CD14-positive monocyte (primary cell): ENCODE results near the gene RNF121. TPM values are rescaled to one million over a fixed set of nuclear protein-coding genes. Genes with fewer than 3 reads are reported as not detected.

ENCODE experiments used
- DNase-seq, 3 donors: peaks; one replicate each; pipeline ENCODE4 v3.0.0-alpha.2; 2011 to 2022
- H2AFZ ChIP-seq: 2 replicates; pipeline ENCODE4 v1.6.0; 2012; ENCODE audit warnings: mild to moderate bottlenecking, low read depth, low read length, inconsistent platforms; ENCODE audit not compliant: insufficient read depth, poor library complexity, severe bottlenecking
- H3K27ac ChIP-seq, 2 donors: 1 replicate in 1 of 2; 2 replicates in 1 of 2; pipeline ENCODE4 v1.5.1; 2012 to 2013; ENCODE audit warnings: low read length in 2 of 2, control low read depth in 1 of 2, inconsistent platforms in 1 of 2, low read depth in 1 of 2, mild to moderate bottlenecking in 1 of 2
- H3K27me3 ChIP-seq, 2 donors: one replicate each; pipeline versions ENCODE4 v1.6.0 to v1.6.1; 2011 to 2013; ENCODE audit warnings: low read length in 2 of 2; ENCODE audit not compliant: control insufficient read depth in 2 of 2, insufficient read depth in 2 of 2
- H3K36me3 ChIP-seq, 2 donors: replicated peaks in 1 of 2; 1 replicate in 1 of 2; 2 replicates in 1 of 2; pipeline versions ENCODE4 v1.5.1 to v1.6.1; 2012 to 2013; ENCODE audit warnings: low read length in 2 of 2, control low read depth in 1 of 2, inconsistent platforms in 1 of 2, mild to moderate bottlenecking in 1 of 2; ENCODE audit not compliant: insufficient read depth in 2 of 2, control insufficient read depth in 1 of 2
- H3K4me1 ChIP-seq, 2 donors: 1 replicate in 1 of 2; 2 replicates in 1 of 2; pipeline versions ENCODE4 v1.5.1 to v1.6.1; 2012 to 2013; ENCODE audit warnings: low read length in 2 of 2, control low read depth in 1 of 2, inconsistent platforms in 1 of 2, mild to moderate bottlenecking in 1 of 2, moderate library complexity in 1 of 2; ENCODE audit not compliant: insufficient read depth in 2 of 2, control insufficient read depth in 1 of 2
- H3K4me2 ChIP-seq: replicated peaks from 2 replicates; pipeline ENCODE3; 2012; ENCODE audit warnings: low read length, moderate library complexity, mild to moderate bottlenecking; ENCODE audit not compliant: poor library complexity, severe bottlenecking; ENCODE audit errors: extremely low read depth
- H3K4me3 ChIP-seq, 3 experiments: fragments of 200-600 bp in 1 of 3; sonication (generic) in 1 of 3; replicated peaks in 1 of 3; 1 replicate in 2 of 3; 2 replicates in 1 of 3; pipeline ENCODE4 v1.5.1; 2011 to 2013; ENCODE audit warnings: low read length in 3 of 3, mild to moderate bottlenecking in 3 of 3, control low read depth in 2 of 3, low read depth in 2 of 3, inconsistent platforms in 1 of 3, moderate library complexity in 1 of 3
- H3K79me2 ChIP-seq: 2 replicates; pipeline ENCODE4 v1.6.0; 2012; ENCODE audit warnings: mild to moderate bottlenecking, control low read depth, inconsistent platforms, low read length, moderate library complexity; ENCODE audit not compliant: insufficient read depth
- H3K9ac ChIP-seq: 2 replicates; pipeline ENCODE4 v1.6.0; 2017; ENCODE audit warnings: low read length, mild to moderate bottlenecking; ENCODE audit not compliant: insufficient read depth, poor library complexity, severe bottlenecking
- H3K9me3 ChIP-seq, 2 donors: replicated peaks in 1 of 2; 1 replicate in 1 of 2; 2 replicates in 1 of 2; pipeline versions ENCODE4 v1.5.1 to v1.6.1; 2012 to 2013; ENCODE audit warnings: low read length in 2 of 2, control low read depth in 1 of 2; ENCODE audit not compliant: control insufficient read depth in 1 of 2, insufficient read depth in 1 of 2
- H4K20me1 ChIP-seq: 2 replicates; pipeline ENCODE4 v1.6.0; 2012; ENCODE audit warnings: mild to moderate bottlenecking, low read length, control low read depth, moderate library complexity; ENCODE audit not compliant: insufficient read depth
- H3K27ac Mint-ChIP-seq, 7 donors: one replicate each; pipeline ENCODE4 v1.8.0; 2020; ENCODE audit warnings: mild to moderate bottlenecking in 7 of 7, mixed read lengths in 7 of 7, moderate library complexity in 6 of 7, inconsistent platforms in 2 of 7
- H3K27me3 Mint-ChIP-seq, 3 donors: one replicate each; pipeline ENCODE4 v1.8.0; 2021 to 2022; ENCODE audit warnings: low read depth in 3 of 3, mild to moderate bottlenecking in 3 of 3, mixed read lengths in 3 of 3, moderate library complexity in 3 of 3, inconsistent platforms in 1 of 3
- H3K36me3 Mint-ChIP-seq, 2 donors: one replicate each; pipeline ENCODE4 v1.8.0; 2020; ENCODE audit warnings: mixed read lengths in 2 of 2, inconsistent platforms in 1 of 2, mild to moderate bottlenecking in 1 of 2
- H3K4me1 Mint-ChIP-seq: one replicate; pipeline ENCODE4 v1.8.0; 2020; ENCODE audit warnings: mild to moderate bottlenecking, mixed read lengths
- H3K4me3 Mint-ChIP-seq, 2 donors: one replicate each; pipeline ENCODE4 v1.8.0; 2020; ENCODE audit warnings: mild to moderate bottlenecking in 2 of 2, mixed read lengths in 2 of 2, moderate library complexity in 1 of 2
- H3K9me3 Mint-ChIP-seq, 7 donors: one replicate each; pipeline ENCODE4 v1.8.0; 2020 to 2022; ENCODE audit warnings: mixed read lengths in 7 of 7, mild to moderate bottlenecking in 6 of 7, moderate library complexity in 6 of 7, inconsistent platforms in 2 of 7
- CTCF ChIP-seq: fragments of 200-600 bp; IDR thresholded peaks from one replicate; pipeline ENCODE4 v1.8.0; 2022; ENCODE audit warnings: antibody characterized with exemption, mild to moderate bottlenecking
- WGBS: methylation state at CpG from one replicate; pipeline ENCODE4 v1.1.5; 2013; ENCODE audit warnings: missing lambda C conversion rate; ENCODE audit not compliant: insufficient coverage; 5-methylcytosine and 5-hydroxymethylcytosine counted together
- intact Hi-C, 2 donors: fragments of 100-400 bp; cut with micrococcal nuclease; formaldehyde crosslinking; loops; one replicate each; pipeline versions ENCODE4 v1.15.0 to v1.15.1; 2023
- polyA plus RNA-seq, 3 donors: library from polyadenylated mRNA; depleted of rRNA in 1 of 3; unstranded in 2 of 3; stranded (reverse) in 1 of 3; fragments of 300-500 nt in 2 of 3; fragments of >200 nt in 1 of 3; fragmentation: Illumina TruSeq in 2 of 3; gene quantifications; 1 replicate in 2 of 3; 2 replicates in 1 of 3; pipeline ENCODE4 v1.2.3, GENCODE V29; 2012 to 2021

The RNF121 gene
- polyA plus RNA-seq, 3 donors = 7.7 to 25.2 (median 9.2) TPM

DNA sequence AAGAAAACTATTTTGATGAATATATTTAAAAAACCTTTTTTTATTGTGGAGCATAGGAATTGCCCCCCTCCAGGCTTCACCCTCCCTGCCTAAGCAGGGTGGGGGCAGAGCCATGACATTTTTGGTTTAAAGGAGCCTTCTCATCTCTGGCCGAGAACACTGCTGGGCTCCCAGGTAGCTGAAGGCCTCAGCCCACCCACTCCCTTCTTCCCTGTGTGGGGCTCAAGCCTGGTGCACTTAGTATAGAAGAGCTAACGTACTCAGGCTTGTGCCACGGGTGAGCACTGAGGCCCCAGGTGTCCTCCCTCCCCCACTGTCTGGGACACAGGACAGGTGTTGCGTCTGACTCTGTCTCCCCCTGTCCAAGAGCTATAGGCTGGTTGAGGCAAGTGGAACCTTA is 67.7 kb downstream of the RNF121 start:
- no peak for TF ChIP-seq CTCF
- H3K27ac ChIP-seq = peak overlapping the region; percentile 86 to 94

DNA sequence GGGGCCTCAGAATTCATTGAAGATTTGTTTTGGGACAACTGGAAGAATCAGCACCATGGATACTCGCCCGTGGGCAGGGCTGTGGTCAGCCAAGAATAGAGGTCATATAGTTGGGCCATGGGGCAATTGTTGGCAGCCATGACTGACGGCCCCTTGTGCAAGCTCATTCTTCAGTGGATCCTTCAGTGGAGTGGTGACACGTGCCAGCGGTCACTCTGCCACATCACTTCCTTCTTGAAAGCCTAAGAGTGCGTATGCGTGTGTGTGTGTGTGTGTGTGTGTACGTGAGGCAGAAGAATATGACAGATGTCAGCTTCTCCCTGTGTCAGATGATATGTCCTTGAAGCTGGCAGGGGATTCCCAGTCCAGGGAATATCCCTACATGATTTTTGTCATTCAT is 68.1 kb downstream of the RNF121 start:
- H3K9me3 Mint-ChIP-seq = peaks cover 0 to 4% (median 0%) of the 10 kb centered on the region in 7 donors
- Histone ChIP-seq H3K9ac (peak overlapping the region; percentile 27), H4K20me1 (peaks cover 3% of the 10 kb centered on the region), H3K79me2 (no peaks in the 10 kb centered on the region), H3K27ac (peak overlapping the region; percentile 86 to 94), H3K9me3 (no peaks in the 10 kb centered on the region), H3K4me3 (no peak overlapping the region), H3K27me3 (no peaks in the 10 kb centered on the region), H3K4me1 (peaks cover 51 to 56% of the 10 kb centered on the region in 2 donors), H2AFZ (no peak overlapping the region), H3K36me3 (peaks cover 14 to 23% of the 10 kb centered on the region in 2 donors), H3K4me2 (no peak overlapping the region)
- WGBS = 20% methylated on average over 3 of the region's 8 CpGs
- peaks cover 0 to 4% (median 3%) of the 10 kb centered on the region in 3 donors for H3K27me3 Mint-ChIP-seq
- H3K36me3 Mint-ChIP-seq = peaks cover 44 to 52% of the 10 kb centered on the region in 2 donors
- no peak overlapping the region for H3K4me3 Mint-ChIP-seq
- peak; percentile 97 to 100 (median 97) for DNase-seq
- peaks cover 54% of the 10 kb centered on the region for H3K4me1 Mint-ChIP-seq
- peak overlapping the region; percentile 96 to 99 (median 98) for H3K27ac Mint-ChIP-seq
- no peak for TF ChIP-seq CTCF
- intact Hi-C loops = no loop called here

More for the DNA sequence above, 67.7 kb downstream of the RNF121 start:
- H3K27me3 ChIP-seq = no peaks in the 10 kb centered on the region
- intact Hi-C loops = no loop called here
- WGBS = 92% methylated on average over 2 of the region's 4 CpGs
- H2AFZ ChIP-seq = no peak overlapping the region
- no peak overlapping the region for H3K4me2 ChIP-seq
- peaks cover 10 to 19% of the 10 kb centered on the region in 2 donors for H3K36me3 ChIP-seq
- no peaks in the 10 kb centered on the region for H4K20me1 ChIP-seq
- no peak for DNase-seq
- Mint-ChIP-seq H3K4me3 (no peak overlapping the region), H3K9me3 (peaks cover 0 to 4% (median 0%) of the 10 kb centered on the region in 7 donors), H3K27ac (peak overlapping the region; percentile 96 to 99 (median 98)), H3K27me3 (peaks cover 0 to 4% (median 3%) of the 10 kb centered on the region in 3 donors), H3K36me3 (peaks cover 40 to 48% of the 10 kb centered on the region in 2 donors), H3K4me1 (peaks cover 58% of the 10 kb centered on the region)
- H3K9ac ChIP-seq = no peak overlapping the region
- no peaks in the 10 kb centered on the region for H3K79me2 ChIP-seq
- H3K9me3 ChIP-seq = no peaks in the 10 kb centered on the region
- peaks cover 55 to 60% of the 10 kb centered on the region in 2 donors for H3K4me1 ChIP-seq
- no peak overlapping the region for H3K4me3 ChIP-seq
